GM18907 (cell line): Measurements from ENCODE around the gene PGLYRP2.
"Not testable (repeated sequence)": the region's sequence is repeated elsewhere in the genome, so short reads cannot be mapped to it uniquely, and the experiment has no call there.

Source experiments
- ATAC-seq: cut with Tn5 transposase; IDR thresholded peaks from one replicate; pipeline ENCODE4 v1.9.1; 2021; ENCODE audit warnings: mild to moderate bottlenecking, moderate library complexity; ENCODE audit not compliant: unreplicated experiment

The PGLYRP2 gene

DNA sequence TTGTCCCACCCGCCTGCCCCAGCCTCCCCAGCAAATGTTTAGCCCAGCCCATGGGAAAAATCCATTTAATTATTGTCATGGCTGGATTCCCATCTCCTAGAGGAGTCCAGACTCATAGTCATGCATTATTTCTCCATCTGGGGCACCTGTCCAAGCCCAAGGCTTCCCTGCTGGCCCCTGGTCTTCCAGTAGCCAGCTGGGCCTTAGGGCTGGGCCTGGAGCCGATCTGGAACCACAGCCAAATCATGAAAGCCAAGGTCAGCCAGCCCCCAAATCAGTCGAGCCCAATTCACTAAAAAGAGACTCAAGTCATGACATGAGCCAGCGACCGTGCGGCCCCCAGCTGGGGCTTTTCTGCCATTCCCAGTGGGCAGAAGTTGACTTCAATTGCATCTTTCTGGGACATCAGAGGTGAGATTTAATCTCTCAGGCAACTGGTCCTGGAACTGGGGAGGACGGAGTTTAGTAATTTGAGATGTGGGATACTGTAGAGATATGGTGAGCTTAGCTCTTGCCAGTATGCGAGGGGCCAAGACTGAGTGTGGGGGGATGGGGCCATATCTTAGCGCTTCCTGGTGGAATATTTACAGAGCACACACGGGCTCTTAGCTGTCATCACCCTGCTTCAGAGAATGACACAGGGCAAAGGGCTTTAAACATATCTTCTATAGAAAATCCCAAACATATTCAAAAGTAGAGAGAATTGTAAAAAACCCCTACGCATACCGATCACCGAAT is 9.4 kb upstream of the PGLYRP2 start:
- no peak for ATAC-seq

DNA sequence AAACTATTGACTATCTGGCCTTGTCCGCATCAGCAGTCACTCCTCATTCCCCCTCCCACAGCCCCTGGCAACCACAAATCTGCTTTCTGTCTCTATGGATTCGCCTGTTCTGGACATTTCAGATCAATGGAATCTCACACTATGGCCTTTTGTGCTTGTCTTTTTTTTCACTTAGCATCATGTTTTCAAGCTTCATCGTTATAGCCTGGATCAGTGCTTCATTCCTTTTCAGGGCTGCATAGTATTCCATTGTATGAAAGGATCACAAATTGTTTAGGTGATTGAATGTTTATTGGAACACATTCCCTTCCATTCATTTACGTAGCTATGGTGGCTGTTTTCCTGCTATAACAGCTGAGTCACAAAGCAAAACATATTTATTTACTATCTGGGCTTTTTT is 7.7 kb upstream of the PGLYRP2 start:
- no peak for ATAC-seq

DNA sequence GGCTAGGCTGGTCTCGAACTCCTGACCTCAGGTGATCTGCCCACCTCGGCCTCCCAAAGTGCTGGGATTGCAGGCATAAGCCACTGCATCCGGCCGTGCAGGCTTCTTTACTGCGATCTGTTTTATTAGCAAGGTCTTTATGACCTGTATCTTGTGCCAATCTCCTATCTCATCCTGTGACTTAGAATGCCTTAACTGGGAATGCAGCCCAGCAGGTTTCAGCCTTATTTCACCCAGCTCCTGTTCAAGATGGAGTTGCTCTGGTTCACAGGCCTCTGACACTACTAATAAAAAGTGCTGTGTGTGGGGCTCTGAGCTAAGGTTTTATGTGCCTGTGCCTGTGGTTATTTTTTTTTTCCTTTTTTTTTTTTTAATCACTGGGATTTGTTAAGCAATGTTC is 6.5 kb upstream of the PGLYRP2 start:
- ATAC-seq: not testable (repeated sequence)

DNA sequence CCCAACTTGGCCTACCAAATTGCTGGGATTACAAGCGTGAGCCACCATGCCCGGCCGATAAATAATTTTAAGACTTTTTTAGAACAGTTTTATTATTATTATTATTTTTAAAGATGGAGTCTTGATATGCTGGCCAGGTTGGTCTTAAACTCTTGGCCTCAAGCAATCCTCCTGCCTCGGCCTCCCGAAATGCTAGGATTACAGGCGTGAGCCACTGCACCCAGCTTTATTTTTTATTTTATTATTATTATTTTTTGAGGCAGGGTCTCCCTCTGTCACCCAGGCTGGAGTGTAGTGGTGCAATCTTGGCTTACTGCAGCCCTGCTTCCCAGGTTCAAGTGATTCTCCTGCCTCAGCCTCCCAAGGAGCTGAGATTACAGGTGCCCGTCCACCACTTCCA is 1.7 kb upstream of the PGLYRP2 start:
- not testable (repeated sequence) for ATAC-seq

DNA sequence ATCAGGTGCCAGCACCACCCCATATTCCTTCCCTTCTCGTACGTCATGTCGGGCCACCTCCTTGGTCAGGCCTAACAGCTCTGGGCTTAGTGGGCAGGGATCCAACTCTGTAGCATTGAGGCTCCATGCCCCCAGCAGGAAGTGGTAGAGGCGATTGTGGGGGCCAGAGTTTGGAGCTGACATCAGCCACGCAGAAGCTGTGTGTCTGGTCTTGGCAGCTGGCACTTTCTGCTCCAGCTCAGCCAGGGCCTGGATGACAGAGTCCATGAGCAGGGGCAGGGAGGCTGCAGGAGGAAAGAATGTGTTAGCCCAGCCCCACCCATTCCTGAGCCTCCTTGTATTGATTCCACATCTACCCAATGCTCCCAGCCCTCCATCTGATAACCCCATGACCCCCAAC is 3.0 kb downstream of the PGLYRP2 start:
- no peak for ATAC-seq

DNA sequence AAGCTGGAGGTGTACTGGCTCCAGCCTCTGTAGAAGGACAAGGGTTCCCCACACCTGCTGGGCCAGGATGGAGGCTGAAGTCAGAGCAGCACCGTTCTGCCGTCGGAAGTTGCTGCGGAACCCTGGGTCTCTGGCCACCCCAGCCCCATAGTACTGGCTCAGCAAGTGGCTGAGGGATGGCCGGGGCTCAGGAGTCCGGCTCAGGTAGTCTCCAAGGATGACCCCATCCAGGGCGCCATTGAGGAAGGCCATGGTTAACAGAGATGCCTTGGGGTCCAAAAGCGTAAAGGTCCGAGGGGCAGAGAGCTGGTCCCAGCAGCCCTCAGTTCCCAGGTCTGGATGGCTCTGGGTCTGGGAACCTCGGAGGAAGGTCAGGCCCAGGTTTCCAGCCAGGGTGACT is 3.7 kb downstream of the PGLYRP2 start:
- no peak for ATAC-seq

DNA sequence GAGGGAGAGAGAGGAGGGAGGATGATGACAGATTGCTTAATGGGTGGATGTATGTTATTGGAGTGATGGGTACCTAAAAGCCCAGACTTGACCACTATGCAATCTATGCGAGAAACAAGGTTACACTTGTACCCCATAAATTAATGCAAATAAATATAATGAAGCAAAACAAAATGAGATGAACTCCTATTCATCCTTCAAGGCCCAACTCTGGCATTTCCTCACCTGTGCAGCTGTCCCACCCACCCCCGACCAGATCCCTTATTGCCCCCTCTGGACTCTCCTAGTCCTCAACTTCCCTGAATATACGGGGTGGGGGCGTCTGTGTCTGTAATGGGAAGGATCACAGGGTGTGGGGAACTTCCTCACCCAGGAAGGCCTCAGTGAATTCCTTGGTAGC is 4.1 kb downstream of the PGLYRP2 start:
- ATAC-seq: no peak

DNA sequence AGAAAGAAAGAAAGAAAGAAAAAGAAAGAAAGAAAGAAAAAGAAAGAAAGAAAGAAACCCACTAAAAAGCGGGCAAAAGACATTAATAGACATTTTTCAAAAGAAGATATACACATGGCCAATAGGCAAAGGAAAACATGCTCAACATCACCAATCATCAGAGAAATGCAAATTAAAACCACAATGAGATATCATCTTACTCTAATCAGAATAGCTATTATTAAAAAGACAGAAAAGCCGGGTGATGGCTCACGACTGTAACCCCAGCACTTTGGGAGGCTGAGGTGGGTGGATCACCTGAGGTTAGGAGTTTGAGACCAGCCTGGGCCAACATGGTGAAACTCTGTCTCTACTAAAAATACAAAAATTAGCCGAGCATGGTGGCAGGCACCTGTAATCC is 5.5 kb downstream of the PGLYRP2 start:
- not testable (repeated sequence) for ATAC-seq

DNA sequence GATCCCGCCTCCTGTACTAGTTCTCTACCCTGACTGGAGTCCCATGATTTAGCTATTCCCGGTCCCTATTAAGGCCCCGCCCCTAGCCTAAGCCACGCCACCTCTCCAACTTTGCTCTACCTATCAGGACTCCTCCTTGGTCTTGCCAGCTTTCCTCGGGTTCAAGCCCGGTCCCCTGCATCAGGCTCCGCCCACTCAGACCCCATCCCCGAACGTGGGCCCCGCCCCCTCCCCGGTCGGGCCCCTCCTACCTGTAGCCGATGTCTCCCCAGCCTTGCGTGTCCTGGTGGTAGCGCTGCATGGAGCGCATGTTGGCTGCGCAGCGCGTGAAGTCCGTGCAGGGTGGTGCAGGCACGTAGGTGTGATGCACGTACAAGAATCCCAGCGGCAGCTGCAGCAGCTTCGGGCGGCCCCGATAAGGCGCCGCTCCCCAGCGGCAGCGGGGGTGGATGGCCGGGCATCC is 7.6 kb downstream of the PGLYRP2 start:
- ATAC-seq: no peak

DNA sequence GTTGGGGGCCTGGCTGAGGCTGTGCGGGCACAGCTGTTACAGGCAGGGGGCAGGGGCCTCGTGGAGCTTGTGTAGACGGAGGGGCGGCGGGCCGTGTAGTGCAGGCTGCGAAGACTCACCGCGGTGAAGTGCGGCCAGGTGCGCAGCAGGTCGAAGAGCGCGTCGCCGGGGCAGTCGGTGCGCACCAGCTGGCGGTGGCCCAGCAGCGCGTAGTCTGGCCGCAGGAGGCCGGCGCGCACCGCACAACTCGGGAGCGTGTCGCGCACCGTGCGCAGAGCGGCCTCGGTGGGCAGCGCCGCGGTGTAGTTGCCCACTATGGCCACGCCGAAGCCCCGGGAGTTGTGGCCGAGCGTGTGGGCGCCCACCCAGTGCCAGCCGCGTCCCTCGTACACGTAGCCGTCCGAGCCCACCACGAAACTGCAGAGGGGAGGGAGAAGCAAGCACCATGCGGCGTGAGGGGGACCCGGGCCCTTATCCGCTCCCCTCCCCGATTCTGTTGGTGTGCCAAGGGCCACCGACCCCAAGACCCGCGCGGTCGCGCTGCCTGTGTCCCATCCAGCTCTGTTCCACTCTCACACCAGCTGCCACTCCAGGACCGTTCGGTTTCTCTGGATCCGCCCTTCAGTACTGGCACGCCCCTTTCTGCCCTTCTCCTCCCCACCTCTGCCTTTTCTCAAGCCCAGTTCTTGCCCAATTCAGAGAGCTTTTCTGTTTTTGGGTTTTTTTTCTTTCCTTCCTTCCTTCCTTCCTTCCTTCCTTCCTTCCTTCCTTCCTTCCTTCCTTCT is 9.6 kb downstream of the PGLYRP2 start:
- ATAC-seq: no peak

DNA sequence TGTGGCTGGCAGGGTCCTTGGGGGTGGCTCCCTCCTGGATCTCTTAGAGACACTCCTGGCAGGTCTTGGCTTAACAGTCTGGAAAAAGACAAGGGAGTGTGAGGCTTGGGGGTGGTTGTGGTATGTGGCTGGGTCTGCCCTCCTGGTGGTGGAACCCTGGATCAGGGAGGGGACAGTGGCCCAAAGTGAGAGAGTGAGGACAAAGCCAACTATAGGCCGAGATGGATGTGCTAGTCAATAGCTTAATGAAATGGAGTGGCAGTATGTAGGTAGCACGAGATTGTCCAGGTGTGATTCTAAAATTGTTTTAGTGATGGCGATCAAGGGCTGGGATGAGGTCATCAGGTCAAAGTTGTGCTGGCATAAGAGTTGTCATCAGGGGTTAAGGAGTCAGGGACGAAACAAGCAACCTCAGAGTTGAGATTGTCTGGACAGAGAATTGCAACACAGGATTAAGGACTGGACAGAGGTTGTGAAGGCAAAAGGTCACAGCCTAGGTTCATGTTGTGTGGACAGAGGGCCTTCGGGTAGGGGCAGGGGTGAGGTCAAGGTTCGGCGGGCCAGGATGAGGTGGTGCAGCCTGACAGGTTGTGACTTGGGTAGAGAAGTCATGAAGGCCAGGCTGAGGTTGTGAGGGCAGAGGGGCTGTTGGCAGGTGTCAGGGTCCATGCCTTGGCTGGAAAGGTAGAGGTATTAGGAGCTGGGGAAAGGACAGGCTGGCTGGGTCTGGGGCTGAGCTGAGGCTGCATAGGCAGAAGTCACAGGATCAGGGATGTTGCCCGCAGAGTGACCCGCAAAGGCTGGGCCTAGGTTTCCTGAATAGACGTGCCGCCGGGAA is 10.4 kb downstream of the PGLYRP2 start:
- no peak for ATAC-seq

DNA sequence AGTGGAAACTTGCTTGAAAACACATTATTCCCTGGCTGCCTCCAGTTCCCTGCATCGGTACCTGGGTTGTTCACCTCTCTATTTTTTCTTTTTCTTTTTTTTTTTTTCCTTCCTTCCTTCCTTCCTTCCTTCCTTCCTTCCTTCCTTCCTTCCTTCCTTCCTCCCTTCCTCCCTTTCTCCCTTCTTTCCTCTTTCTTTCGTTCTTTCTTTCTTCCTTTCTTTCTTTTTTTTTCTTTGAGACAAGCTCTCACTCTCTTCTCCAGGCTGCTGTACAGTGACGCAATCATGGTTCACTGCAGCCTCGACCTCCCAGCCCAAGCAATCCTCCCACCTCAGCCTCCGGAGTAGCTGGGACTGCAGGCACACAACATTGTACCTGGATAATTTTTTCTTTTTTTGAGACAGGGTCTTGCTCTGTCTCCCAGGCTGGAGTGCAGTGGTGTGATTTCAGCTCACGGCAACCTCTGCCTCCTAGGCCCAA is 11.5 kb downstream of the PGLYRP2 start:
- no peak for ATAC-seq

DNA sequence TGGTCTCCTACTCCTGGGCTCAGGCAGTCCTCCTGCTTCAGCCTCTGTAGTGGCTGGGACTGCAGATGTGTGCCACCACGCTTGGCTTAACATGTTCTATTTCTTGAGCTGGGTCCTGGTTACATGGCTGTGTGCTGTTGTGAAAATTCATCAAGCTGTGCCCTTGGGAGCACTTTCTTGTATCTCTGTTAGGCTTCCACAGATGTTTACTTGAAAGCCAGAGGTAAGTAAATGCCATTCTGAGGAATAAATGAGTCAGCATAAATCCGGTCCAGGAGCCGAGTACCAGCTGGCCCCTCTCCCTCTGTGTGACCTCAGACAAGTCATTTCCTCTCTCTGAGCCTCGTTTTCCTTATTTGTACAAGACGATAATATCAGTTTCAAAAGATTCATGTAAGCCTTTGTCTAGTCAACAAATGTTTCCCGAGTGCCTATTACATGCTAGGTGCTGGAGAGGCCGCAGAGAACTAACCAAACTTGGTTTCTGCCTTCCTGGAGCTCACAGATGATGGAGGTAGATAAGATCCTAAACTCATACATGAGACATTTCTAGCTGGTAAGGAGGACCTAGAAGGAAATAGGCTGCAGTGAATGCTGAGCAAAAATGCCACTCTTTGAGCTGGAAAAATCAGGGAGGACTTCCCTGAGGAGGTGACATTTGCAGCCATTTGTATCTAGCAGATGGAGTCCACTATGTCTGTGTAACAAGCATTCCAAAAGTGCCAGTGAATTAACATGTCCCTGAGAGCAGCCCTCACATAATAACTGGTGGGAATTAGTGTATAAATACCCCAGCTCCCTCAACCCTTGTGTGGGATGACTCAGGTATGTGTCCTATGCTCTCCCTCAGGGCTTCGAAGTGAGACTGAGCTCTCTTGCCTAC is 12.2 kb downstream of the PGLYRP2 start:
- ATAC-seq: peak; percentile 55

DNA sequence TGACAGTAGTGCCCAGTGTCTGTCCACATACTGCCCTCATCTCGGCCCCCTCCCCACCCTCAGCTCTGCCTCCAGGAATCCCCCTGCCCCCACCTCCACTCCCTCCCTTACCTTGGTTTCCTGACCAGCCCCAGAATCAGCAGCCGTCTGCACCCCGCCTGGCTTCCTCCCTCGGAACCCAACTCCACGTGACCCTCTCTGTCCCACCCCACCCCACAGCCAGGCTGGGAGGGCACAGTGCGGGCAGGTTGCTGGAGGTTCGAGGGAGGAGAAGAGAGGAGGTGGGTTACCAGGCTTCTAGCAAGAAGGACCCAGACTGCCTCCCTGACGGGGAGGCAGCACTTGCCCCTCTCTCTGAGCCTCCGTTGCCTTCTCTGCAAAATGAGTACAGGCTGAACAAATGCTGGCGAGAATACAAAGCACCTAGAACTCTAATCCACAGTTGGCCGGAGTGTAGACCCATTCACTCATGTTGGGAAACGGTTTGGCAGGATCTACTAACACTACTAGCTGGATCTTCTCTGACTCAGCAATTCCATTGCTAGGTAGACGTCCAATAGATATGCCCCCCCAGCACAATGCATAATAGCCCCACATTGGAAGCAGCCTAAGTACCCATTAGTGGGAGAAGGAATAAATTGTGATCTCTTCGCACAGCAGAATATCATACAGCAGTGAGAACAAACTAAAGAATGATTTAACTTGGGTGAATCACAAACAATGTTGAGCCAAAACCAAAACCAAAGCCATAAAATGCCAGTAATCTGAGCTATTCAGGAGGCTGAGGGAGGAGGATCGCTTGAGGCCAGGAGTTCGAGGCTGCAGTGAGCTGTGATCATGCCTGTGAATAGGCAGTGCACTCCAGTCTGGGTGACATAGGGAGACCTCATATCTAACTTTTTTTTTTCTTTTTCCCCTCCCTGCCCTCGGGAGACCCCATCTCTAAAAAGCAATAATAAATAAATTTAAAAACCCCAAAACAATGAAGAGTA is 14.6 kb downstream of the PGLYRP2 start, which contains the start of gene RASAL3:
Gene RASAL3, minus strand, starts transcription at position 151 of the 992 bp plus-strand sequence. CDS start 186 bp downstream, outside the sequence.
- ATAC-seq: peak; percentile 49

DNA sequence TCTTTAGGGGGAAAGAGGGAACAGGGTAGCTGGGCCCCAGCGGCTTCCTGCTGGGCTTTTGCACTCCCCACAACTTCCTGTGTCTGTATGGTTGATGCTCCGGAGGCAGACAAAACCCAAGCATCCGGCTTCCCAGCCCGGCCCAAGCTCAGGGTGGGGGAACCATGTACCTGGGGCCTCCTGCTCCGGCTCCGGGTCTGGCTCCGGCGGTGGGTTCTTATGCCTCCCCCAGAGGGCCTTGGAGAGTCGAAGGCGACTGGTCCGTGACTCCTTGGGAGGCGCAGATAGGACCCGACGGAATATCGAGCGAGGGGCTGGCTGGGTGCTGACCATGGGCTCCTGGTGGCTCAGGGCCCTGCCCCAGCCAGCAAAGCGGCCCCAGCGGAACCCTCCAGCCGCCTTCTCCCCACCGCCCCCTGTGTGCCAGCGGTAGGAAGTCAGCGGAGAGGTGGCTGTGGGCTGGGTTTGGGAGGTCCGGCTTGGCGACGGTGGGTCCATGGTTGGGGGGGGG is 15.4 kb downstream of the PGLYRP2 start:
- ATAC-seq: peak; percentile 51

DNA sequence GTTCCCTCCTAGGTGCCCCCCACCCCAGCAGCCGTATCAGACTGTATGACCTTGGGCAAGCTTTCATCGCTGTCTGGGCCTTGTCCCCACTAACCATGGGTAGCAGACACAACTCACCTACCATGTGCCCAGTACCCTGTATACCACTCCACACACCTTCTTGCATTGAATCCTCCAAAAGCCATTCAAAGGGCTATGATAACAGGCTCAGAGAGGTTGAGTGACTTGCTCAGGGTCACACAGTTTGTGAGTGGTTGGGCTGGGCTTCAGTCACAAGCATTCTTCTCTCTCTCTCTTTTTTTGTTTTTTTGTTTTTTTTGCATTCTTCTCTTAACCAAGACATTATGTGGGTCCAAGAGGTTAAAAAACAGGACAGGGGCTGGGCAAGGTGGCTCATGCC is 17.6 kb downstream of the PGLYRP2 start:
- no peak for ATAC-seq

DNA sequence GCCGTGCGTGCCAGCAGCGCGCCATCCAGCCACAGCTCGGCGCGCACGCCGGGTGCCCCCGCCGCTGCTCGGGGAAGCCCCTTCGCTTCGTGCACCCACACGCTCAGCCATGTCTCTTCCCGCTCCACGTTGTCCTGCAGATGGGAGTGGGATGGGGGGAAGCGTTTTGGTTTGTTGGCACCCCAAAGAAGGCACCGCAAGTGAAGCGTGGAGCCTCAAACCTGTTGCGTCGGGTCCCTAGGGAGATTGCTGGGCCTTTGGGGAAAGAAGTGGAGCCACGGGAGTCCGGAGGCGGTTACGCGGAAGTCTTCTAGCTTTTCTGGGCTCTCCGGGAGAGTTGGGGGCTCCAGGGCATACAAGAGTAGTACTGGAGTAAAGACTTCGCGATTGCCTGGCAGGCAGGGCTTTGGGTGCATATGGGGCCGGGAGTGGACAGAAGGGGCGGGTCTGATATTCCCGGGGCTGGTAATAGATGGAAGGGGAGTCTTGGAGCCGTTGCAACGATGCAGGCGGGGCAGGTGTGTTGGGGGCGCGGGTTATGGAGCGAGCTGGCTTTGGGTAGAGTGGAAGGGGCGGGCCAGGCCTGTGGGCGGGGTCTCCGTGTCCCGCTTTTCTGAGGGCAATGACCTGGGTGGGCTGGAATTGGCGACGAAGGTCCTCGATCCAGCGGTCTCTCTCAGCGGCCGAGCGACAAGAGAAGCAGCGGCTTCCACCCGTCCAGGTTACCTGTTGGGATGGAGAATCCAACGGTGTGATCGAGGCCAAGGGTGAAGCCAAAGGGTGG is 21.4 kb downstream of the PGLYRP2 start:
- no peak for ATAC-seq
